BLaER1 treated with 17β-estradiol and CSF1 and Interleukin-3, amounts not matched to agents 10 nM and 100 nM (cell line): ENCODE measurements around the gene PRKCH.

ENCODE experiments used
- H3K27ac ChIP-seq, 11 experiments: shearing (Covaris generic); formaldehyde crosslinking; 2 replicates each; pipeline ENCODE4 v1.8.1; 2022
- H3K27me3 ChIP-seq, 11 experiments: shearing (Covaris generic); formaldehyde crosslinking; 2 replicates each; pipeline ENCODE4 v1.8.1; 2022
- H3K36me3 ChIP-seq, 11 experiments: shearing (Covaris generic); formaldehyde crosslinking; 2 replicates each; pipeline ENCODE4 v1.8.1; 2022
- H3K4me1 ChIP-seq, 10 experiments: shearing (Covaris generic); formaldehyde crosslinking; 2 replicates each; pipeline ENCODE4 v1.8.1; 2022
- H3K4me2 ChIP-seq, 11 experiments: shearing (Covaris generic); formaldehyde crosslinking; 2 replicates each; pipeline ENCODE4 v1.8.1; 2022
- H3K4me3 ChIP-seq, 10 experiments: shearing (Covaris generic); formaldehyde crosslinking; 2 replicates each; pipeline ENCODE4 v1.8.1; 2022
- H3K9ac ChIP-seq, 11 experiments: shearing (Covaris generic); formaldehyde crosslinking; 2 replicates each; pipeline ENCODE4 v1.8.1; 2022
- H3K9me3 ChIP-seq, 11 experiments: shearing (Covaris generic); formaldehyde crosslinking; replicated peaks in 1 of 11; 2 replicates each; pipeline ENCODE4 v1.8.1; 2022
- H4K20me1 ChIP-seq, 11 experiments: shearing (Covaris generic); formaldehyde crosslinking; 2 replicates each; pipeline ENCODE4 v1.8.1; 2022
- Cebpa-rat ChIP-seq, 11 experiments: shearing (Covaris generic); IDR thresholded peaks; 2 replicates each; pipeline ENCODE4 v1.8.1; 2022

The PRKCH gene

GRCh38 chr14:61537563-61538463, 216.4 kb downstream of the PRKCH start:
- Histone ChIP-seq H3K27me3 (no peaks in the 10 kb centered on the region), H3K4me2 (peak overlapping the region in 5 of 11 experiments; percentile 5 to 56 (median 48); a peak in 8 of 22 replicates), H3K9ac (no peak overlapping the region), H4K20me1 (no peaks in the 10 kb centered on the region), H3K36me3 (peaks cover 0 to 63% (median 5%) of the 10 kb centered on the region in 11 experiments; a peak in 13 of 22 replicates), H3K4me1 (peaks cover 0 to 51% (median 7%) of the 10 kb centered on the region in 10 experiments; a peak in 9 of 20 replicates), H3K9me3 (no peaks in the 10 kb centered on the region), H3K27ac (no peak overlapping the region; a peak in 2 of 22 replicates), H3K4me3 (no peak overlapping the region)
- no peak for TF ChIP-seq Cebpa-rat (IDR thresholded peaks at IDR 0.05)

- Histone ChIP-seq H3K9ac (no peak overlapping the region), H3K27me3 (no peaks in the 10 kb centered on the region), H3K4me2 (peak overlapping the region in 1 of 11 experiments; percentile 21; a peak in 1 of 22 replicates), H3K36me3 (peaks cover 0 to 58% (median 5%) of the 10 kb centered on the region in 11 experiments; a peak in 13 of 22 replicates), H3K4me3 (no peak overlapping the region), H3K27ac (no peak overlapping the region), H4K20me1 (no peaks in the 10 kb centered on the region), H3K9me3 (no peaks in the 10 kb centered on the region), H3K4me1 (peaks cover 0 to 50% (median 6%) of the 10 kb centered on the region in 10 experiments; a peak in 9 of 20 replicates)
- TF ChIP-seq Cebpa-rat (IDR thresholded peaks at IDR 0.05), result no peak
Measured at GRCh38 chr14:61538464-61539022, 217.2 kb downstream of the PRKCH start.

GRCh38 chr14:61539631-61540030, 218.3 kb downstream of the PRKCH start:
- no peak for TF ChIP-seq Cebpa-rat (IDR thresholded peaks at IDR 0.05)
- H3K4me1 ChIP-seq, result peaks cover 0 to 39% (median 5%) of the 10 kb centered on the region in 10 experiments; a peak in 9 of 20 replicates
- peaks cover 0 to 51% (median 5%) of the 10 kb centered on the region in 11 experiments; a peak in 12 of 22 replicates for H3K36me3 ChIP-seq
- no peak overlapping the region for H3K4me3 ChIP-seq
- H3K9ac ChIP-seq, result no peak overlapping the region
- H3K4me2 ChIP-seq, result no peak overlapping the region
- H3K9me3 ChIP-seq, result no peaks in the 10 kb centered on the region
- no peak overlapping the region for H3K27ac ChIP-seq
- H3K27me3 ChIP-seq, result no peaks in the 10 kb centered on the region
- no peaks in the 10 kb centered on the region for H4K20me1 ChIP-seq

- Histone ChIP-seq H3K36me3 (peaks cover 0 to 45% (median 0%) of the 10 kb centered on the region in 11 experiments; a peak in 9 of 22 replicates), H3K4me1 (peaks cover 0 to 42% (median 5%) of the 10 kb centered on the region in 10 experiments; a peak in 9 of 20 replicates), H3K4me3 (no peak overlapping the region), H4K20me1 (no peaks in the 10 kb centered on the region), H3K27ac (no peak overlapping the region; a peak in 1 of 22 replicates), H3K9me3 (no peaks in the 10 kb centered on the region), H3K9ac (no peak overlapping the region), H3K27me3 (no peaks in the 10 kb centered on the region), H3K4me2 (no peak overlapping the region; a peak in 1 of 22 replicates)
- no peak for TF ChIP-seq Cebpa-rat (IDR thresholded peaks at IDR 0.05)
Measured at GRCh38 chr14:61540931-61541330, 219.6 kb downstream of the PRKCH start.

- no peak for TF ChIP-seq Cebpa-rat (IDR thresholded peaks at IDR 0.05)
- H3K9me3 ChIP-seq, result peaks cover 0 to 7% (median 0%) of the 10 kb centered on the region in 11 experiments; a peak in 2 of 22 replicates
- no peaks in the 10 kb centered on the region for H4K20me1 ChIP-seq
- H3K36me3 ChIP-seq, result peaks cover 0 to 46% (median 8%) of the 10 kb centered on the region in 11 experiments; a peak in 14 of 22 replicates
- H3K9ac ChIP-seq, result no peak overlapping the region
- H3K4me2 ChIP-seq, result peak overlapping the region in 2 of 11 experiments; percentile 4 to 15; a peak in 1 of 22 replicates
- H3K27me3 ChIP-seq, result no peaks in the 10 kb centered on the region
- H3K27ac ChIP-seq, result peak overlapping the region in 1 of 11 experiments; percentile 6; a peak in 1 of 22 replicates
- H3K4me3 ChIP-seq, result no peak overlapping the region
- H3K4me1 ChIP-seq, result peaks cover 7 to 44% (median 15%) of the 10 kb centered on the region in 10 experiments
Measured at GRCh38 chr14:61542848-61543790, 221.7 kb downstream of the PRKCH start.

- H3K4me2 ChIP-seq, result 0 out of 22 replicates have a peak overlapping the region, but pooled peaks of 1 of the 11 experiments have one; percentile 4
- H3K4me3 ChIP-seq, result no peak overlapping the region
- TF ChIP-seq Cebpa-rat (IDR thresholded peaks at IDR 0.05), result no peak
- peaks cover 0 to 15% (median 0%) of the 10 kb centered on the region in 11 experiments; a peak in 5 of 22 replicates for H3K9me3 ChIP-seq
- H3K9ac ChIP-seq, result no peak overlapping the region
- H3K27ac ChIP-seq, result no peak overlapping the region
- peaks cover 0 to 50% (median 15%) of the 10 kb centered on the region in 11 experiments; a peak in 14 of 22 replicates for H3K36me3 ChIP-seq
- H3K4me1 ChIP-seq, result peaks cover 10 to 50% (median 21%) of the 10 kb centered on the region in 10 experiments
- H3K27me3 ChIP-seq, result no peaks in the 10 kb centered on the region
- H4K20me1 ChIP-seq, result no peaks in the 10 kb centered on the region
Measured at GRCh38 chr14:61543946-61544345, 222.6 kb downstream of the PRKCH start.

- no peak overlapping the region; a peak in 2 of 22 replicates for H3K27ac ChIP-seq
Measured at GRCh38 chr14:61544448-61545330, 223.3 kb downstream of the PRKCH start.

More at GRCh38 chr14:61544448-61545330, 223.3 kb downstream of the PRKCH start:
- H3K4me1 ChIP-seq, result peaks cover 10 to 57% (median 24%) of the 10 kb centered on the region in 10 experiments
- TF ChIP-seq Cebpa-rat (IDR thresholded peaks at IDR 0.05), result no peak
- no peaks in the 10 kb centered on the region for H4K20me1 ChIP-seq
- no peak overlapping the region for H3K9ac ChIP-seq
- peaks cover 0 to 53% (median 22%) of the 10 kb centered on the region in 11 experiments; a peak in 15 of 22 replicates for H3K36me3 ChIP-seq
- no peak overlapping the region for H3K4me3 ChIP-seq
- H3K9me3 ChIP-seq, result peaks cover 0 to 23% (median 0%) of the 10 kb centered on the region in 11 experiments; a peak in 5 of 22 replicates
- H3K4me2 ChIP-seq, result no peak overlapping the region
- H3K27me3 ChIP-seq, result no peaks in the 10 kb centered on the region
